Amniotic stem cell (primary cell): Measurements from ENCODE around the gene PLXDC2.

Source experiments
- DNase-seq: peaks from one replicate; lab custom pipeline; 2025; lab: John Stamatoyannopoulos, UW

The PLXDC2 gene

DNA sequence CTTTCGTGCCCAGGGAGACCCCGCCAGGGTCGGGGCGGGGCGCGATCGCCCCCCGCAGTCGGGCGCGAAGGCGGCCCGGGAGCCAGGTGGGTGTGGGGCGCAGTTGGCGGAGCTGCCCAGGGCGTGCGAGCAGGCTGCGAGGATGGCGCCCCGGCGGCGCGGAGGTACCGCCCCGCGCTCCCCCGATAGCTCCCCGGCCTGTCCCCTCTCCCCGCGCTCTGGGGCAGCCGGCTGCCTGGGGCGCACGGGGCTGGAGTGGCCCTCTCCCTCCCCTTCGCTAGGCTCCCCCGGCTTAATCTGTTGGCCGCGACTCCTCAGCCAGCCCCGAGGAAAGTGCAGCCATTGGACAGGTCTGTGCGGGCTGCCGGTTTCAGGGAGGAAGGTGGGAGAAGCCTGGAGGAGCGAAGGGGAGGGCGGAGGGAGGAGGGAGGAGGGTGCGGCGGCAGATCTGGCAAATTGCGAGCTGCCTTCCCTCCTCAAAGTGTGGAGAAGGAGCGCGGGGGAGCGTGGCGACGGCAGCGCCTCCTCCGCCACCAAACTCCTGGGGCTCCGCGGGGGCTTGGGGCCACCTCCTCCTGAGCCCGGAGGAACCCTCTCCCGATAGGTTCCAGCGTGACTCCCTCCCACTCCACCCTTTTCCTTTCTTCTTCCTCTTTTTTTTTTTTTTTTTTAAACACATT lies 361 bp upstream of the PLXDC2 start:
- DNase-seq: no peak

DNA sequence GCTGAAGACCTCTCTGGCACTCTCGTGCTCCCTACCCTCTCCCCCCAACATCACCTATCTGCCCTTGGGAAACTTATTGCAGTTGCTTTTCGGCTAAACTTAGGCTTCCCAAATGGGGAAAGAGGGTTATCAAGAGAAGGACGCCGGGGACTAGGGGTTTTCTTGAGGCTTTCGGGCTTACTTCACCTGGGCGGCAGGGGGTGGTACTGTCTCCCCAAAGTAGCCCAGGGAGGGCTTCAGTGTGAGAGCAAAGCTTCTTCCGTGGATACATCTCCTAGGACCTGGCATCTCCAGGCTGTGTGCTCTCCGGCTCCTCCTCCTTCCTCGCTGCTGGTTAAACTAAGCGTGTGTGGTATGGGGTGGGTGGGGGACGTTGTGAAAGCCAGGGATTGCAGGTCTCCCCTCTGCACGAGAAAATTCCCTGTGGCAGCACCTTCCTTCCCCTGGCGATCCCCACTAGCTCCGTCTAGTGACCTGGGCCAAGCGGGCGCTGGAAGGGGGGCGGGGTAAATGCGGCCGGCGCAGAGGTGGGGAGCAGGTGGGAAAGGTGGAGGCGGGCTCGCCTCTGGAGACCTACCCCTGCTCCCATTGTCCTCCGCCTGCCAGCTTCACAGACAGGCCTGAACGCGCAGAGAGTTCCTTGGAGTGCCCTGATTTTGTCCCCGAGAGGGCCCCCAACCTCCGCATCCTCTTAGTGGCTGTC lies 1.1 kb downstream of the PLXDC2 start:
- DNase-seq: no peak

DNA sequence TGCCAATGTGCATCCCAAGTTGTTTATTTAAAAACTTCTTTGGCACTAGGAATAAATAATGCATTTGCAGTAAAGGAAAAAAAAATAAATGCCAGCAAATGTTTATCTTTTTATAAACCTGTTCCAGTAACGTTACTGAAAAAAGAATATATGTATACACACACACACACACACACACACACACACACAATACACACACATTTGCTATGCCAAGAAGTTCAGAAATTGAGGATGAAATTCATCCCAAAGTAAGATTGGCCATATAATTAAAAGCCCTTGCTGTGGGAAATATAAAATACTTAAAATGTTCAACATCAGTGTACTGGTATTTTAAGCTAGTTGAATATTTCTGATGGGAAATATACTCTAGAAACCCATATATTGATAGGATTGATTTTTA lies 2.6 kb downstream of the PLXDC2 start:
- no peak for DNase-seq

DNA sequence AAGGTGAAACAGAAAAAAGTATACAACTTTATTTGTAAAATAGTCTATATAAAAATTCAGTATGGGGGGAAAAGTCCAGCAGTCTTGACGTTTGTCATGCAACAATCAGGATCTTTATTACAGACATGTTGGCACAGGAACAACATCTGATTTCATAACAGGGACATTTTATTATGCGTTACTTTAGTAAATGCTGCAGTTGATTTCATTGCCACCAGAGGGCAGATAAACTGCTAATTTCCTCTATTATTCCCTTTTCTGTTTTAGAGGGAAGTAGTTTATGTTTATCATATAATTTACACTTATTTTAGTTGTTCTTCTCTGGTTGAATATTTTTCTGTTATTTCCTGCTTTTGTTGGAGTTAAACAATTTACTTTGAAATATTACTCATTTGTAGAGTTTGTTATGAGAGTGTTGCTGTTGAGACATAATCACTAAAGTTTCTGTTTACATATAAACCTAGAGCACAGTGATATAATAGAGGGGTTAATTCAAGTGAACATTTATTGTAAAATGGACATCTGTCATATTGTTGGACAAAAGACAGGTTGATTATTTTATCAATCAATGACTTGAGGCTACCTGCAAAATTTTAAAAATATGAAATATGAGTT lies 3.3 kb downstream of the PLXDC2 start:
- DNase-seq: no peak

DNA sequence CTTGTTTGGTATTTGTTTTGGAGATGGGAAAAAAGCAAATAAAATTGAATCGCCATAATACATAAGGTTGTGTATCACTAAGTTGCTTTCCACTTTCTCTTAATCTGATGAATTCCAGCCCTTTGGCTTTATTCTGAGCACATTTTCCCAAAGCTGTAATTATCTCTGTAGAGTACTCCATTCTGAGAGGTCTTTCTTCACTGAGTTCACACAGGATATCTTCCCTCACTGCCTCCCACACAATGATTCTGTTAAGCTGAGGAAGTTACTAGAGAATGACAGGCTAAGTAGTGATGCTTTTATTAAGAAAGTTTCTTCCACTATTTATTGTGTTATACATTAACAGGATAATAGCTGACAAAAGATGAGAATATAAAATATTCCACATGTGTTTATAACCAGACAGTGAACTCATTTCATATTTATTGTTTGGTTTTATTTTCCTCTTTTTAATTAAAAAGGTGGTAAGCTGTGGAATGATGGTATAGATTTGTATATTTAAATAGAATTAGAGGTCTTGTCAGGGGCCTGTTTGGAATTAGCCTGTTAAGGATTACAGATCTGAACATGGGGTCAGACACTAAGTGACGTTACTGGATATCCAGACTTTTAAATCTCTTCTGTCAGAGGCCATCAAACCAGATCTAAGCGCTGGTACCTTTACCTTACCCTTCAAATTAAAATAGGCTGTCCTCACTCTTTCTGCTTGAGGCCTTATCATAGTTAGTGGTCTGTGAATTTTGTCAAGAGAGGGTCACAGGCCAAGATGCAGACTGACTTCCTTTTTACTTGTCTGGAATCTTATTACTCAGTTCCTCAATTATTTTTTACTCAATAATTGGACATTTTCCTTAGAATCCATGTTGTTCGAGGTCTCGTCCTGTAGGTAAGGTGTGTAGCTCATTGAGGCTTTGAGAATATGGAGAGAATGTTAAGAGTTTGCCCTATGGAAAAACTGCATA lies 8.4 kb downstream of the PLXDC2 start:
- no peak for DNase-seq

DNA sequence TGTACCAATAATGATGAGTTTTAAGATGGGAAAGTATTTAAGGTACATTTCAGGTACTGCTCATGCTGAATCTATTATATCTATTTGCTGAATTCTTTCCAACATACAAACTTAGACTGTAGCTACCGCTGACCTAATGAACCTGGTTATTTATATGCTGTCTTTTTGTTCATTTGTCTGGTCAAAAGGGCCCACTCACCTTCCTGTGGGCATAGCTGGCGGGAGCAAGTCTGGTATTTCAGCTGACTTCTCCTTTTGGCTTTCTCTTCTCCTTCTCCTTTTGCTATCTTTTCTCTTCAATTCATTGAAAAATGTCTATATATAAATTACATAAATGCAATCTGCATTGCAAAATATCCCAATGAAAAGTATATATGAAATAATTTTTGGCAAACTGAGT lies 9.5 kb downstream of the PLXDC2 start:
- DNase-seq: no peak

DNA sequence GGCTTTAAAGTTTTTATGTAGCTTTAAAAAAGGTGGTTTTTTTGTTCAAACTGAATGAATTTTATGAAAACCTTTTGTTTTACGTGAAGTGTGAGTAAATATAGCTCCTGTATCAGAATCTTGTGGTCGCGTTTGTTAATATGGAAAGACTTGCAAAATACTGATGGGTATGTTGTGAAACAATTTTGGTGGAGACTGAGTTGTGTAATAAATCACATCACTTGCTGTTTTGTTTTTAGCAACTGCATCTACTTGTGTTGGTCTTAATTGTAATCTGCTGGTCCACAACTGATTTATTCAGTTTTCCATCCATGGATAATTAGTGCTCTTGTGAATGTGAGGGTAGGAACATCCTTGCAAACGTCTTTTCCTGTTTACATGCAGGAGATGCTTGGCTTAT lies 10.5 kb downstream of the PLXDC2 start:
- DNase-seq: no peak

DNA sequence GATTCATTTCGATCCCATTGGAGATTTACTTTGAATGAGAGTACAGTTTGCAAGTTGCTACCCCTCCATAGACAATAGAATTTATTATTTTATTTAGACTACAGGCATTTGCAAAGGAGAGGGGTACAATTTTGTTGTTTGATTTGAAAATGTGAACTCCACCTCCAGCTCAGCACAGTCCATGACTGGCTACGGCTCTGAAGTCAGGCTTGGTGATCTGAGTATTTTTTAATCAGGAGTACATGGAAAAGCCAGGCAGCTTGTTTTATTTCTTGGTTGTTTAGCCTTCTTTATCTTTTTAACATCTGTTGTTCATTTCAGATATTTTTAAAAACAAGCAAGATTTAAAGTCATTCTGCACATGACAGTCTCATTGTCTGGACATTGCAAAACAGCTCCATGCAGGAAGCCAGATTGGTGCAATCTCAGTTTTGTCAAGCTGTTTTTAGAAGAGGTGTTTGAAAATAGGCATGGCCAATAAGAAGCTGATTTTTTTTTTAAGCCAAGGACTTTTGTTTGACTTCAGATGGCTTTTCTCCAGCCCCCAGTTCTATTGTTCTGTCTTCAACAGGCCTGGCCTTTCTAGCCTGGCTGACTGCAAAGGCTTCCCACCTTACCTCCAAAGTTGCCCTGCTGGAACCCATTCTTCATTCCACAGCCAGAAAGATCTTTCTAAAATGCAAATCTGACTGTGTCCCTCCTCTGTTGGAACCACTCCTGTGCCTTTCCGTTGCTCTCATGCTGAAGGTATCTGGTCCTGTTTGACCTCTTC lies 12.2 kb downstream of the PLXDC2 start:
- DNase-seq: no peak

DNA sequence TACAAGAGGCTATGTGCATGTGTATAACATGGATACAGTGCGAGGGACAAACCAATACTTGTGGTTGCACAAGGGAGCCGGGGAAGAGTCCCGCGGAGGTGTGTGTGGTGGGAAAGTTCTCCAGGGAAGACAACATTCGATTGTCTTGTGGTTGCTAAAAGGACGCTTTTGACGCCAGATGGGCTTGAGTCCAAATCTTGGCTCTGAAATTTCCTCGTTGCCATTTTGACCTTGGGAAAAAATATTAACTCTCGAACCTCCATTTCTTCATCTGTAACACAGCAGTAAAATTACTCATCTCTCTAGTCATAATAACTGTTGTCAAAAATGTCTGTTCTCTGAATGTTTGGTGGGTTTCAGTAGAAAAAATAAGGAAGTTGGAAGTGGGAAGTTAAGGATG lies 16.5 kb downstream of the PLXDC2 start:
- no peak for DNase-seq

DNA sequence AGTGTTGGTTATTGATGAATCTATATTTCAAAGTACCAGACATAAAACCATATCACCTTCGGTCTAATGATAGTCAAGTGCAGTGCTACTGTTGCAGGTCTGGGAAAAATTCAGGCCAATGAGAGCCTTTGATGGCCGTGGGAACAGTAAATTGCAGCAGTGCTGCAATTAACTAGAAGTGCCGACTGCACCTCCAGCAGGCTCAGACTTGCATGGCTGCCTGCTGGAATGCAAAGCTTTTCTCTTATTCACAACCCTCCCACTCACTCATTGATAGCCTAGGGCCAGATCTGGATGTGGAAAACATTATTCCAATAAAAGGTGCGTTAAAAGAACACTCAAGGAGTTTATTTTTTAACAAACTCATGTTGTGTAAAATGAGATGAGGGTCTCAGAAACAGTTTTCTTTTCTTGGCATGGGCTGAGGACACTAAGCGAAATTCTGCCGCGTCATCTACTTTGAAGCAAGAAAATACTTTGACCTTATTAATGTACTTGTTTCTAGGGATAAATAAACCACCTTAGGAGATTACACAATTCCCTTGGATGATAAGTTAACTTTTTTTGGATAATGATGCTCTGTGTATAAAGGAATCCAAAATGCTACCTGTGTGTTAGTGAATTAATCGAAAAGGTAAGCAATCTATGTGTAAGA lies 17.1 kb downstream of the PLXDC2 start:
- DNase-seq: no peak

DNA sequence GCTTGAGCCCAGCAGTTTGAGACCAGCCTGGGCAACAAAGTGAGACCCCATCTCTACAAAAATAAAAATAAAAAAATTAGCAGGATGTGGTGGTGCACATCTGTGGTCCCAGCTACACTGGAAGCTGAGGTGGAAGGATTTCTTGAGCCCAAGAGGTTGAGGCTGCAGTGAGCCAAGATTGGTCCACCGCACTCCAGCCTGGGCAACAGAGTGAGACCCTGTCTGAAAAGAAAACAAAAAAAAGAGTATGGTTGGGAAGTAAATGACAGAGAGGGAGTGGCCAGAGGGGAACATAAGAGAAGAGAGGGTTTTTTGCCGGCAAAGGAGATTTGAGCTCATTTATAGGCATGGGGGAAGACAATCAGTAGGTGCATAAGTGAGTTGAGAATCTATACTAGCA lies 19.7 kb downstream of the PLXDC2 start:
- no peak for DNase-seq

DNA sequence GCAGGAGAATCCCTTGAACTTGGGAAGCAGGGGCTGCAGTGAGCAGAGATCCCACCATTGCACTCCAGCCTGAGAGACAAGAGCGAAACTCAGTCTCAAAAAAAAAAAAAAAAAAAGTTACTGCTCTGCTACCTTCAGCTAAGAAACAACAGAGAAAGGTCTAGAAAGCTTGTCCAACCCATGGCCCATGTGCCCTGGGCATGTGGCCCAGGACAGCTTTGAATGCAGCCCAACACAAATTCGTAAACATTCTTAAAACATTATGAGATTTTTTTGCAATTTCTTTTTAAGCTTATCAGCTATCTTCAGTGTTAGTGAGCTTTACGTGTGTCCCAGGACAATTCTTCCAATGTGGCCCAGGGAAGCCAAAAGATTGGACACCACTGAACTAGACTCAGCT lies 22.9 kb downstream of the PLXDC2 start:
- DNase-seq: no peak

DNA sequence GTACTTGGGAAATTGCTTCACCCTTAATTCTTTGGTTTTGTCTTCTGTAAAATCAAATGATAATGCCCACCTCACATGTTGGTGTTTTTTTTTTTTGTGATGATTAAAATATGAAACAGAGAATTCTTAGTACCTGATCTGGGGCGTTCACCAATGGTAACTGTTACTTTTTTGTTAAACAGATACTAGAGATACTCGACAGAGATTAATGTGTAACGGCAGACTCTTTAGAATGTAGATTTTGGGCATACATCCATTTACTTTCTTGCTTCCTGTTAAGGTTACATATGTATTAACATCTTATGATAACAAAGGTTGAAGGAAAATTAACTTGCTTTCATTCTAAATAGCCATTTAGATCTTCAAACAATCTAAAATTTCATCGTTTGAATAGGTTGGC lies 23.3 kb downstream of the PLXDC2 start:
- DNase-seq: no peak

DNA sequence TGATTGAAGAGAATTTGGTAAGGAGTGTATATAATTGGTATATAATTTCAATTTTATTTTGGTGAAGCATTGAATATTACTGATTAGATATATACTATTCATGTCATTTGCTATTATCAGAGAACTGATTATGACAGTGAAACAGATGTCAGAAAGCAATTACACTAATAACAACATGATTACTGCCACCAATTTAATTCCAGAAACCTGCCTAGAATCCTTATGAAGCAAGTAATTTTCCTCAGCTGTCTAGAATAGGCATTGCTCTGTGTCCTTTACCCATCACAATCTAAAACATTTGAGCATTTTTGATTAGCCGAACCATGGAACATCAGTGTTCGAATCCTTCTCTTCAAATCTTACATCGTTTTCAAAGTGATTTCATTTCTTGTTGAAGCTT lies 24.5 kb downstream of the PLXDC2 start:
- no peak for DNase-seq

DNA sequence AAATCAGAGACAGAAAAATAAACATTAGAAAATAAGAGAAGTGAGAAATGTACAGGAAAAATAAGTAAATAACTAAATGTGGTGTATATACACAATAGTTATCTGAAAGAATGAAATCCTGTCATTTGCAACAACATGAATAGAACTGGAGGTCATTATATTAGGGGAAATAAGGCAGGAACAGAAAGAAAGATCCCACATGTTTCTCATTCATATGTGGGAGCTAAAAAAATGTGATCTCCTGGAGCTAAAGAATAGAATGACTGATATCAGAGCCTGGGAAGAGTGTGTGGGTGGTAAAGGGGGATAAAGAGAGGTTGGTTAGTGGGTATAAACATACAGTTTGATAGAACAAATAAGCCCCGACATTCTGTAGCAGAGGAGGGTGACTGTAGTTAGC lies 27.3 kb downstream of the PLXDC2 start:
- no peak for DNase-seq

DNA sequence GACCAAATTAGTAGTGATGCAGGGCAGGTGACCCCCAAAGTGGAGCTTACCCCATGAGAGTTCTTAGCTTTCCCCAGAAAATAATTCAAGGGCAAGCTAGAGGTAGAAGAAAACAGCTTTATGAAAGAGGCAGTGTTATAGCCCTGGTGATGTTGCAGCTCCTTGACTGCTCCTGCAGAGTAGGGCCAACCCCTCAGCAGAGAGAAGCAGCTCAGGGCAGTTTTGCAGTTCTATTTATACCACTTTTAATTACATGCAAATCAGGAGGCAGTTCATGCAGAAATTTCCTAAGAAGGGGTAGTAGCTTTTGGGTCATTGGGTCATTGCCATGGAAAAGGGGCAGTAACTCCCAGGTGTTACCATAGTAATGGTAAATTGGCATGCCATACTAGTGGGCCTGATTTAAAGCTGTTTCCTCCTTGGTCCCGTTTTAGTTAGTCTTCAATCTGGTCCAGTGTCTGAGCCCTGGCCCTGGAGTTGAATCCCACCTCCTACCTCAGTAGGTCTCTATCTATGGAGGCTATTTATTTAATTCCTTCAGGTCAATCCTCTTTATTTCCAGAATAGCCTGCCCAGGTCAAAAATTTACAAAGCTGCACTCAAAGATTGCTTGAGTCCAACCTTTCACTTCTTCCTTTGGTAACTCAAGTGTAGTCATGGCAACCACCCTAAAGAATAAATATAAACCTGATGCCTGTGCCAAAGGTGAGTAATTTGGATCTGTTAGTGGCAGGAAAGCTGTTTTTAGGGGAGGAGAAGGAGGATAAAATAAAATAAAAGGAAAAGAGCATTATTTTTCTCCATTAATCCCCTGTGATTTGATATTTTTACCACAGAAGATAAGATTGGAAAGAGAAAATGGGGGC lies 29.5 kb downstream of the PLXDC2 start:
- no peak for DNase-seq

DNA sequence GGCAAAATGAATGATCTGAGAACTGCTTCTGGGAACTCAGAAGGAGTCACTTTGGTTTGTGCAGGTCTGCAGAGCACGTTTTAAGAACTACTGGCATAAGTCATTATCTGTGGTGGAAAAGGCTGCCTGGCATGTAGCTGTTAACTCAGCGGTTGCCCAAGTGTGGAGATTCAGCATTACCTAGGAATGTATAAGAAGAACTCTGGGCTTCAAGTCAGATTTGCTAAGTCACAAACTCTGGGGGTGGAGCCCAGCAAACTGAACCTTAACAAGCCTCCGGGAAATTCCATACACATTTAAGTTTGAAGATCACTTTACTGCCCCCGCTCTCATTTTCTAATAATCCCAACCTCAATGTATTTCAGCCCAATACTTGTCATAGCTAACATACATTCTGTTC lies 31.1 kb downstream of the PLXDC2 start:
- DNase-seq: no peak

DNA sequence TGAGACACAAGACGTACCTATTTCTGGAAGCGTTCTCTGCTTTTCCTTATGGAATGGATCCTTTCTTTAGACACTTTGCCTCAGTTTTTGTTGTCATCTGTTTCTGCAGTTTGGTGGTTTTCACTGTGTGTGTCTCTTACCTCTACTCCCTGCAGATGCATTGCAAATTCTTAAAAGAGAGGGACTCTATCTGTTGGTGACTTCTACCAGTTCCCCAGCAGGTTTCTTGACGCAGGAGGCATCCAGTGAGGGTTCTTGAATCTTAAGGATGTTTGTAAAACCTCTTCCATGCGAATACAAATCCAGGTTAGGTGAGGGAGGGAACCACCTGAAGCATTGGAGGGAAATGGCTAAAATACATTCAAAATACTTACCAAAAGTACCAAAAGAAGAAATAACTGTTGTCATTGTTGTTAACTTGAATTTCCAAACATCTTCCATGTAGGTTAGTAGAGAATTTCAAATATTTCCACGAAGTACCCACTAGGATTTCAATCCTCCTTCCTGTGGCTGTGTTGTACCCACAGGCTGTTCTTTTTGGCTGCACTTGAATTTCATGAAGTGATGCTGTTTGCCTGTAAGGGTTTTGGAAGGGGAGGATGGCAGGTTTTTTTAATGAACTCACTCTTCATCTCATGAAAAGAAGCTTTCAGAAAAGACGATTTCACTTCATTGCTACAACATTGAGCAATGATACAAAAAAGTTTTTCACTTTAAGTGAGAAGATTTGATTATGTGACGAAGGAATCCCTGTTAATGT lies 32.2 kb downstream of the PLXDC2 start:
- DNase-seq: no peak

DNA sequence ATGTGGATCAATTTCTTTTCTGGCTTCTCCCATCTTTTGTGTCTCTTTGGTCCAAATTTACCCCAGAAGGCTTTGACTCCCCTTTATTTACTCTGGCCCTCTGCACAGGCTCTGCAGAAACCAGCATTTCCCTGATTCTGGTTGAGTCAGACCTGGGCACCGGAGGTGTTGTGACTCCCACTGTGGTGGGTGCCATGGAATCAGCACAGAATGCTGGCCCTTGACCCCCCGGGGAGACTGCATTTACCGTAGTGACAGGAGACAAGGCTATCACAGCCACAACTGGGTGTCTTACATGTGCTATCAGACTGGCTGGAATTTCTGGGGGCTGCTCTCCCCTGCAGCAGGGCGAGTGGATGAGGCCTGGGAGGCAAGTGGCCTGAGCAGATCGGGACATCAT lies 37.6 kb downstream of the PLXDC2 start:
- no peak for DNase-seq
